ENCODE results near the gene MICB.

GRCh38 chr6:31478186-31478950, 19.6 kb upstream of the MICB start:
- TF ChIP-seq ZFP30 (CRISPR knock-in tag; IDR thresholded peaks at IDR 0.05; ENCODE audit: borderline replicate concordance) (no peak), CBX8 (IDR thresholded peaks at IDR 0.05; ENCODE audit: borderline replicate concordance, extremely low read depth, low read depth, low read length, poor library complexity, severe bottlenecking) (no peak), CHD2 (IDR thresholded peaks at IDR 0.05; ENCODE audit: low read depth, low read length) (no peak), PHF8 (IDR thresholded peaks at IDR 0.05; ENCODE audit: borderline replicate concordance, low read length) (no peak), POLR2A (conservative IDR thresholded peaks at IDR 0.05) (no peak), KDM4B (IDR thresholded peaks at IDR 0.05; ENCODE audit: borderline replicate concordance in 2 of 2, low read depth in 1 of 2) (no peak), HNRNPK (IDR thresholded peaks at IDR 0.05; ENCODE audit: low read depth, low read length, poor library complexity, severe bottlenecking) (no peak)
- TF ChIP-seq, protein P1, sequence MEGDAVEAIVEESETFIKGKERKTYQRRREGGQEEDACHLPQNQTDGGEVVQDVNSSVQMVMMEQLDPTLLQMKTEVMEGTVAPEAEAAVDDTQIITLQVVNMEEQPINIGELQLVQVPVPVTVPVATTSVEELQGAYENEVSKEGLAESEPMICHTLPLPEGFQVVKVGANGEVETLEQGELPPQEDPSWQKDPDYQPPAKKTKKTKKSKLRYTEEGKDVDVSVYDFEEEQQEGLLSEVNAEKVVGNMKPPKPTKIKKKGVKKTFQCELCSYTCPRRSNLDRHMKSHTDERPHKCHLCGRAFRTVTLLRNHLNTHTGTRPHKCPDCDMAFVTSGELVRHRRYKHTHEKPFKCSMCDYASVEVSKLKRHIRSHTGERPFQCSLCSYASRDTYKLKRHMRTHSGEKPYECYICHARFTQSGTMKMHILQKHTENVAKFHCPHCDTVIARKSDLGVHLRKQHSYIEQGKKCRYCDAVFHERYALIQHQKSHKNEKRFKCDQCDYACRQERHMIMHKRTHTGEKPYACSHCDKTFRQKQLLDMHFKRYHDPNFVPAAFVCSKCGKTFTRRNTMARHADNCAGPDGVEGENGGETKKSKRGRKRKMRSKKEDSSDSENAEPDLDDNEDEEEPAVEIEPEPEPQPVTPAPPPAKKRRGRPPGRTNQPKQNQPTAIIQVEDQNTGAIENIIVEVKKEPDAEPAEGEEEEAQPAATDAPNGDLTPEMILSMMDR (IDR thresholded peaks at IDR 0.05 in 2 of 3, conservative IDR thresholded peaks at IDR 0.05 in 1 of 3; ENCODE audit: insufficient read depth in 2 of 3, low read depth in 1 of 3, low read length in 3 of 3): no peak

Data from K562 (cell line).